Gastrocnemius medialis (tissue), 4 donors: Measurements from ENCODE around the gene PROCA1. TPM values are rescaled to one million over a fixed set of nuclear protein-coding genes. Genes with fewer than 3 reads are reported as not detected.
"Not testable (repeated sequence)": the region's sequence is repeated elsewhere in the genome, so short reads cannot be mapped to it uniquely, and the experiment has no call there.

Experiments used
- ATAC-seq, 2 donors: fragments of 150-250 bp; one replicate each; pipeline ENCODE4 v1.9.1; 2016
- DNase-seq, 2 donors: peaks; one replicate each; pipeline ENCODE4 v3.0.0-alpha.2; 2019
- H3K27ac ChIP-seq, 4 donors: fragments of 200-600 bp; sonication (generic); 1 replicate in 1 of 4; 2 replicates in 3 of 4; pipeline ENCODE4 v1.5.1; 2016 to 2018; ENCODE audit warnings: mild to moderate bottlenecking in 2 of 4, moderate library complexity in 1 of 4
- H3K27me3 ChIP-seq, 3 donors: fragments of 200-600 bp; sonication (generic) in 2 of 3; 1 replicate in 1 of 3; 2 replicates in 2 of 3; pipeline versions ENCODE4 v1.5.1 to v1.6.0; 2016 to 2019; ENCODE audit warnings: mild to moderate bottlenecking in 1 of 3, moderate library complexity in 1 of 3
- H3K36me3 ChIP-seq, 2 donors: fragments of 200-600 bp; sonication (generic) in 1 of 2; one replicate each; pipeline ENCODE4 v1.5.1; 2017 to 2018
- H3K4me1 ChIP-seq, 2 donors: fragments of 200-600 bp; sonication (generic) in 1 of 2; one replicate each; pipeline ENCODE4 v1.5.1; 2016 to 2017; ENCODE audit warnings: mild to moderate bottlenecking in 2 of 2
- H3K4me3 ChIP-seq, 4 donors: fragments of 200-600 bp; sonication (generic) in 3 of 4; 1 replicate in 1 of 4; 2 replicates in 3 of 4; pipeline ENCODE4 v1.5.1; 2016 to 2019; ENCODE audit warnings: mild to moderate bottlenecking in 2 of 4
- H3K9me3 ChIP-seq, 3 donors: fragments of 200-600 bp; sonication (generic) in 2 of 3; 1 replicate in 1 of 3; 2 replicates in 2 of 3; pipeline ENCODE4 v1.5.1; 2016 to 2019
- POLR2A ChIP-seq, 2 donors: fragments of 450-650 bp; IDR thresholded peaks; one replicate each; pipeline ENCODE4 v1.6.1; 2017; ENCODE audit warnings: antibody characterized with exemption in 2 of 2, mild to moderate bottlenecking in 2 of 2, moderate library complexity in 2 of 2
- in situ Hi-C, 4 donors: fragments of 200-750 bp; cut with MboI; loops; one replicate each; pipeline versions ENCODE4 v1.15.0 to v1.8.0; 2017; ENCODE audit warnings: low sequenced_read_pairs in 4 of 4
- intact Hi-C: fragments of 100-400 bp; cut with DNase I; formaldehyde crosslinking; loops from one replicate; pipeline ENCODE4 v1.15.1; 2023; ENCODE audit warnings: low total_unique reads
- total RNA-seq, 4 donors: library from RNA; depleted of rRNA; stranded (reverse); fragments of >200 nt; gene quantifications; one replicate each; pipeline versions ENCODE4 v1.1.0 to v1.2.3, GENCODE V29; 2016
- TF ChIP-seq, protein P1 (sequence below), 5 experiments: fragments of 450-650 bp in 3 of 5; fragments of 200-600 bp in 2 of 5; sonication (generic) in 2 of 5; IDR thresholded peaks in 4 of 5; conservative IDR thresholded peaks in 1 of 5; 1 replicate in 4 of 5; 2 replicates in 1 of 5; pipeline ENCODE4 v1.5.1; 2016 to 2019; ENCODE audit warnings: antibody characterized with exemption in 5 of 5, mild to moderate bottlenecking in 3 of 5, moderate library complexity in 3 of 5

Gene PROCA1
- total RNA-seq, 4 donors from 2014 or later: 0.42 to 1.6 (median 0.49) TPM; not detected in 1

DNA sequence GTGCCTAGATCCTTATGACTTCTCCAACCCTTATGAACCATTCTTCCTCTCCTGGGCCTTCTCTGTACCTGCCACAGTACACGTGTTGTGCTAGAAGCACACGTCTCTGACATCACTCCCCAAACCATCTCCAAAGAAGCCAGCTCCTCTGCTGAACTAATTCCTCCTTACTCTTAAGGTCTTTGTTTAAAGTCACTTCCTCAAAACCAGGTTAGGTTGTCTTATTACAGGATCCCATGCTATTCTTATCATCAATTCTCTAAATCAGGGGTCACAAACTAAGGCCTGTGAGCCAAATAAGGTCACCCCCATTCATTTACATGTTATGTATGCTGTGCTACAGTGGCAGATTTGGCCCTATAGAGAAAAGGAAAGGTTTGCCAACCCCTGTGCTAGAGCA, 45.7 kb downstream of the PROCA1 start:
- H3K4me1 ChIP-seq: peaks cover 26 to 36% of the 10 kb centered on the region in 2 donors
- H3K4me3 ChIP-seq: no peak overlapping the region
- no peaks in the 10 kb centered on the region for H3K27me3 ChIP-seq
- peaks cover 0 to 20% of the 10 kb centered on the region in 2 donors for H3K36me3 ChIP-seq
- no peaks in the 10 kb centered on the region for H3K9me3 ChIP-seq
- intact Hi-C loops (no loop called here), in situ Hi-C loops (loop anchor here in 1 of 4 donors (25.0 kb wide), 1 partner anchor 104 kb away; the partner anchor contains the start of genes PIGS and UNC119)
- no peak for ATAC-seq
- DNase-seq: no peak
- TF ChIP-seq POLR2A (IDR thresholded peaks at IDR 0.05): no peak
- H3K27ac ChIP-seq: no peak overlapping the region

DNA sequence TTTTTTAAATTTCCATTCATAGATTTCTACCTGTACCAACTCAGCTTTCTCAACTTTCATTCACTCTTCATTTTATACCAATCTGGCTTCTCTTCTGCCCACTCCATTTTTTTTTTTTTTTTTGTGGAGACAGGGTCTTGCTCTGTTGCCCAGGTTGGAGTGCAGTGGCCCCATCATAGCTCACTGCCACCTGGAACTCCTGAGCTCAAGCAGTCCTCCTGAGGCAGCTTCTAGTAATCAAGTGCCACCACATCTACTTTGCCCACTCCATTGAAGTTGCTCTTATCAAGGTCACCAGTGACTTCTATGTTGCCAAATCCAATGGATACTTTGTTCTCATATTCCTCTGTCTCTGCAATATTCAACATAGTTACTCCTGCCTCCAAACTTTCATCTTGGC, 48.0 kb downstream of the PROCA1 start:
- ATAC-seq: no peak
- Histone ChIP-seq H3K4me3 (peak overlapping the region in 2 of 4 donors; percentile 80 to 92), H3K27ac (peak overlapping the region; percentile 5 to 96 (median 90)), H3K36me3 (peaks cover 0 to 24% of the 10 kb centered on the region in 2 donors), H3K27me3 (no peaks in the 10 kb centered on the region), H3K4me1 (peaks cover 33 to 48% of the 10 kb centered on the region in 2 donors), H3K9me3 (no peaks in the 10 kb centered on the region)
- no peak for DNase-seq
- no peak for TF ChIP-seq POLR2A (IDR thresholded peaks at IDR 0.05)
- TF ChIP-seq, protein P1, sequence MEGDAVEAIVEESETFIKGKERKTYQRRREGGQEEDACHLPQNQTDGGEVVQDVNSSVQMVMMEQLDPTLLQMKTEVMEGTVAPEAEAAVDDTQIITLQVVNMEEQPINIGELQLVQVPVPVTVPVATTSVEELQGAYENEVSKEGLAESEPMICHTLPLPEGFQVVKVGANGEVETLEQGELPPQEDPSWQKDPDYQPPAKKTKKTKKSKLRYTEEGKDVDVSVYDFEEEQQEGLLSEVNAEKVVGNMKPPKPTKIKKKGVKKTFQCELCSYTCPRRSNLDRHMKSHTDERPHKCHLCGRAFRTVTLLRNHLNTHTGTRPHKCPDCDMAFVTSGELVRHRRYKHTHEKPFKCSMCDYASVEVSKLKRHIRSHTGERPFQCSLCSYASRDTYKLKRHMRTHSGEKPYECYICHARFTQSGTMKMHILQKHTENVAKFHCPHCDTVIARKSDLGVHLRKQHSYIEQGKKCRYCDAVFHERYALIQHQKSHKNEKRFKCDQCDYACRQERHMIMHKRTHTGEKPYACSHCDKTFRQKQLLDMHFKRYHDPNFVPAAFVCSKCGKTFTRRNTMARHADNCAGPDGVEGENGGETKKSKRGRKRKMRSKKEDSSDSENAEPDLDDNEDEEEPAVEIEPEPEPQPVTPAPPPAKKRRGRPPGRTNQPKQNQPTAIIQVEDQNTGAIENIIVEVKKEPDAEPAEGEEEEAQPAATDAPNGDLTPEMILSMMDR (IDR thresholded peaks at IDR 0.05 in 4 of 5, conservative IDR thresholded peaks at IDR 0.05 in 1 of 5): no peak
- in situ Hi-C loops (loop anchor here in 1 of 4 donors (25.0 kb wide), 1 partner anchor 101 kb away; the partner anchor contains the start of genes PIGS and UNC119), intact Hi-C loops (no loop called here)

DNA sequence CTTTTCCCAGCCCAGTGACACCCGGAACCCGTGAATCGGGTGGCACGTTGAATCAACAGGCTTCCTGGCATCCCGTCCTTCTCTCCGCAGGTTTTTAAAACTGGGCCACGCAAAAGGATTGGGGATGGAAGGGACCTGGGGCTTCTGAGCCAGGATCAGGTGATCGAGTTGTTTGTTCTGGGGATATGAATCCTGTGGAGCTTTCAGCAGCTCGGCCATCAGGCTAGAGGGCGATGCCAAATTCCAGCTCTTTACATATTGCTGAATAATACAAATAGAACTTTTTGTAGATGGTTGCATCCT, 49.2 kb downstream of the PROCA1 start:
- in situ Hi-C loops (loop anchor here in 1 of 4 donors (25.0 kb wide), 1 partner anchor 100 kb away; the partner anchor contains the start of genes PIGS and UNC119), intact Hi-C loops (no loop called here)
- Histone ChIP-seq H3K4me3 (peak overlapping the region; percentile 80 to 92 (median 82)), H3K27me3 (no peaks in the 10 kb centered on the region), H3K27ac (peak overlapping the region; percentile 90 to 96 (median 90)), H3K4me1 (peaks cover 33 to 38% of the 10 kb centered on the region in 2 donors), H3K36me3 (peaks cover 0 to 29% of the 10 kb centered on the region in 2 donors), H3K9me3 (no peaks in the 10 kb centered on the region)
- TF ChIP-seq POLR2A (IDR thresholded peaks at IDR 0.05): no peak
- TF ChIP-seq, protein P1 (IDR thresholded peaks at IDR 0.05 in 4 of 5, conservative IDR thresholded peaks at IDR 0.05 in 1 of 5): no peak
- DNase-seq: no peak
- ATAC-seq: peak; percentile 19 to 38

DNA sequence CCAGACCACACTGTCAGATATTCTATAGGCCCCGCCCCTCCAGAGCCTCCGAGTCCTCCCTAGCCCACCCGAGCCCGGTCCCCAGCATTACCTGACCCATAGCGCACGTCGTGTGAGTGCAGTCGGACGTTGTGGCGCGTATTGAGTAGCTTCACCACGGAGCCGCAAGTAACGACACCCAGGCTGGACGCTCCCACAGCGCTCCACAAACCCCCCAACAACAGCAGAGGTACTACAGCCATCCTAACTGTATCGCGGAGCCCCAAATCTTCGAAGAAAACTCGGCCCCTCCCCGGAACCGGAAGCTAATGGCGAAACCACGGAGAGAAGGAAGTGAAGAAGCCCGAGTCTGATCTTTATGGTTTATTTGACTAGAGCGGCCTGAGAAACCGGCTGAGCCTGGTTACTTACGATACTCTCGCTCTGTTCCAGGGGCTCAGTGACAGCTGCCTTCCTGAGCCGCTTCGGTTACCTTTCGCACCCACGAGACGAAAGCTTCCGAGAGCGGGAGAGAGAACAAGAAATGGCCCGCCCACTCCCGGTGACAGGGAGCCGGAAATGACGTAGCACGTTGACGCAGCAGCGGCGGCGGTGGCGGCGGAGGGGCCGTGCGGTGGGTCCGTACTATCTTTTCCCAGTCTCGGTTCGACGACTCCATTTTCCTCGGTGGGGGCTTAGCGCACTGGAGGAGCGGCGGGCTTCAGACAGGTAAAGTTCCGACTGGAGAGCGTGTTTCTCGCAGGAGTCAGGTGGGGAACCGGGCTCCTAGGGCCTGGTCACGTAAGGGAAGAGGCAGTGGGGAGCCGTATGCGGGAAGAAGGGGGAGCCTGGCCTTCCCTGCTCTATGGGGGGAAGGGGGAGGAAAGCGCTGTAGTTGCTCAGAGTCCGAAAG, 49.8 kb downstream of the PROCA1 start, which contains the start of the genes SDF2 and SUPT6H:
Gene SDF2, minus strand, starts transcription at position 272 of the 892 bp plus-strand sequence. Its CDS starts 30 bp downstream, at position 242.
Gene SUPT6H, plus strand, starts transcription at position 571 of the 892 bp plus-strand sequence. CDS start 11,197 bp downstream, outside the sequence.
- H3K4me1 ChIP-seq: peaks cover 33 to 38% of the 10 kb centered on the region in 2 donors
- no peaks in the 10 kb centered on the region for H3K27me3 ChIP-seq
- DNase-seq (peak; percentile 81 to 84), ATAC-seq (peak; percentile 94 to 96)
- peak within 1 kb of the TSS; percentile 90 to 96 (median 90) for H3K27ac ChIP-seq
- TF ChIP-seq POLR2A (IDR thresholded peaks at IDR 0.05): peak; percentile 92 to 97
- TF ChIP-seq, protein P1 (IDR thresholded peaks at IDR 0.05 in 4 of 5, conservative IDR thresholded peaks at IDR 0.05 in 1 of 5): no peak
- peaks cover 0 to 34% of the 10 kb centered on the region in 2 donors for H3K36me3 ChIP-seq
- H3K9me3 ChIP-seq: no peaks in the 10 kb centered on the region
- peak within 1 kb of the TSS; percentile 80 to 92 (median 82) for H3K4me3 ChIP-seq
- in situ Hi-C loops: loop anchor here in 1 of 4 donors (25.0 kb wide), 1 partner anchor 100 kb away; the partner anchor contains the start of genes PIGS and UNC119
- intact Hi-C loops: loop anchor here (1.0 kb wide), 1 partner anchor 17 kb away; the partner anchor contains the start of gene BLTP2

DNA sequence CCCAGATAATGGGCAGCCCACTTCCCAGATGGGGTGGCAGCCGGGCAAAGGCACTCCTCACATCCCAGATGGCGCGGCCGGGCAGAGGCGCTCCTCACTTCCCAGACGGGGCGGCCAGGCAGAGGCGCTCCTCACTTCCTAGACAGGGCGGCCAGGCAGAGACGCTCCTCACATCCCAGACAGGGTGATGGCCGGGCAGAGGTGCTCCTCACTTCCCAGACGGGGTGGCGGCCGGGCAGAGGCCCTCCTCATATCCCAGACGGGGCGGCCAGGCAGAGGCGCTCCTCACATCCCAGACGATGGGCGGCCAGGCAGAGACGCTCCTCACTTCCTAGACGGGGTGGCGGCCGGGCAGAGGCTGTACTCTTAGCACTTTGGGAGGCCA, 52.2 kb downstream of the PROCA1 start:
- DNase-seq, H3K4me3 ChIP-seq, H3K27me3 ChIP-seq, H3K27ac ChIP-seq, intact Hi-C loops, ATAC-seq, H3K9me3 ChIP-seq: not testable (repeated sequence)
- Histone ChIP-seq H3K4me1 (peaks cover 28 to 33% of the 10 kb centered on the region in 2 donors), H3K36me3 (peaks cover 0 to 26% of the 10 kb centered on the region in 2 donors)
- in situ Hi-C loops: loop anchor here in 1 of 4 donors (25.0 kb wide), 1 partner anchor 97 kb away; the partner anchor contains the start of genes PIGS and UNC119

DNA sequence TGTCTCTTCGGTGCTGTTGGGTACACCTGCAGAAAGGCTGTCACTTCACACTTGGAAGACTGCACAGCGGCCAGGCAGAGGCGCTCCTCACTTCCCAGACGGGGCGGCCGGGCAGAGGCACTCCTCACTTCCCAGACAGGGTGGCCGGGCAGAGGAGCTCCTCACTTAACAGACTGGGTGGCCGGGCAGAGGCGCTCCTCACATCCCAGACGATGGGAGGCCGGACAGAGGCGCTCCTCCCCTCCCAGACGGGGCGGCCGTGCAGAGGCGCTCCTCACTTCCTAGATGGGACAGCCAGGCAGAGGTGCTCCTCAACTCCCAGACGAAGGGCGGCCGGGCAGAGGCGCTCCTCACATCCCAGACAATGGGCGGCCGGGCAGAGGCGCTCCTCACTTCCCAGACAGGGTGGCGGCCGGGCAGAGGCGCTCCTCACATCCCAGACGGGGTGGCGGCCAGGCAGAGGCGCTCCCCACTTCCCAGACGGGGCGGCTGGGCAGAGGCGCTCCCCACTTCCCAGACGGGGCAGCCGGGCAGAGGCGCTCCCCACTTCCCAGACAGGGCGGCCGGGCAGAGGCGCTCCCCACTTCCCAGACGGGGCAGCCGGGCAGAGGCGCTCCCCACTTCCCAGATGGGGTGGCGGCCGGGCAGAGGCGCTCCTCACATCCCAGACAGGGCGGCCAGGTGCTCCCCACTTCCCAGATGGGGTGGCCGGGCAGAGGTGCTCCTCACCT, 52.8 kb downstream of the PROCA1 start:
- DNase-seq, ATAC-seq, H3K27me3 ChIP-seq, H3K4me3 ChIP-seq, intact Hi-C loops, H3K27ac ChIP-seq, H3K9me3 ChIP-seq: not testable (repeated sequence)
- H3K36me3 ChIP-seq: peaks cover 0 to 29% of the 10 kb centered on the region in 2 donors
- in situ Hi-C loops: loop anchor here in 1 of 4 donors (25.0 kb wide), 1 partner anchor 97 kb away; the partner anchor contains the start of genes PIGS and UNC119
- peaks cover 23 to 27% of the 10 kb centered on the region in 2 donors for H3K4me1 ChIP-seq

DNA sequence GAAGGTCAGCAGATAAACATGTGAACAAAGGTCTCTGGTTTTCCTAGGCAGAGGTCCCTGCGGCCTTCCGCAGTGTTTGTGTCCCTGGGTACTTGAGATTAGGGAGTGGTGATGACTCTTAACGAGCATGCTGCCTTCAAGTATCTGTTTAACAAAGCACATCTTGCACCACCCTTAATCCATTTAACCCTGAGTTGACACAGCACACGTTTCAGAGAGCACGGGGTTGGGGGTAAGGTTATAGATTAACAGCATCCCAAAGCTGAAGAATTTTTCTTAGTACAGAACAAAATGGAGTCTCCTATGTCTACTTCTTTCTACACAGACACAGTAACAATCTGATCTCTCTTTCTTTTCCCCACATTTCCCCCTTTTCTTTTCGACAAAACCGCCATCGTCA, 53.3 kb downstream of the PROCA1 start:
- ATAC-seq, intact Hi-C loops, H3K27ac ChIP-seq, H3K9me3 ChIP-seq, H3K4me3 ChIP-seq, DNase-seq, H3K27me3 ChIP-seq: not testable (repeated sequence)
- in situ Hi-C loops: loop anchor here in 1 of 4 donors (25.0 kb wide), 1 partner anchor 96 kb away; the partner anchor contains the start of genes PIGS and UNC119
- Histone ChIP-seq H3K4me1 (peaks cover 17 to 21% of the 10 kb centered on the region in 2 donors), H3K36me3 (peaks cover 0 to 35% of the 10 kb centered on the region in 2 donors)
